K562 (cell line): ENCODE results near the gene PPP1R15A. TPM values are rescaled to one million over a fixed set of nuclear protein-coding genes. Genes with fewer than 3 reads are reported as not detected.
A peak's percentile ranks its signal among the peaks of the same experiment; 100 is the strongest.

ENCODE experiments used
- CBFA2T2 ChIP-seq: fragments of 450-650 bp; conservative IDR thresholded peaks from 2 replicates; pipeline ENCODE4 v1.6.1; 2017; ENCODE audit warnings: mild to moderate bottlenecking
- FOXK2 ChIP-seq, 2 experiments: fragments of 450-650 bp; IDR thresholded peaks in 1 of 2; conservative IDR thresholded peaks in 1 of 2; 2 replicates each; pipeline ENCODE4 v1.6.1; 2016; ENCODE audit warnings: low read depth in 2 of 2, mild to moderate bottlenecking in 1 of 2
- HNRNPLL ChIP-seq: fragments of 200-400 bp; formaldehyde crosslinking; IDR thresholded peaks from 2 replicates; pipeline ENCODE4 v1.6.1; 2017; ENCODE audit warnings: low read length, low read depth, mild to moderate bottlenecking; ENCODE audit not compliant: poor library complexity, severe bottlenecking
- KLF1 ChIP-seq: fragments of 450-650 bp; IDR thresholded peaks from 2 replicates; pipeline ENCODE4 v1.6.1; 2016; ENCODE audit warnings: missing genetic modification characterization, missing compliant biosample characterization
- MCM5 ChIP-seq: fragments of 450-650 bp; IDR thresholded peaks from 2 replicates; pipeline ENCODE4 v1.6.1; 2016; ENCODE audit warnings: low read depth
- MLLT1 ChIP-seq, 2 experiments: fragments of 450-650 bp; IDR thresholded peaks; 2 replicates each; pipeline ENCODE4 v1.6.1; 2016
- ZBTB40 ChIP-seq, 2 experiments: fragments of 450-650 bp in 1 of 2; sonication (generic) in 1 of 2; formaldehyde crosslinking in 1 of 2; IDR thresholded peaks; 2 replicates each; pipeline versions ENCODE4 v1.7.1 to v1.9.0; 2016 to 2022; ENCODE audit warnings: inconsistent platforms in 1 of 2, mild to moderate bottlenecking in 1 of 2, missing genetic modification reagents in 1 of 2
- ZNF24 ChIP-seq: fragments of 450-650 bp; IDR thresholded peaks from 2 replicates; pipeline ENCODE4 v1.6.1; 2016
- ZNF655 ChIP-seq: fragments of 250-450 bp; sonication (Bioruptor Pico); IDR thresholded peaks from 2 replicates; pipeline ENCODE4 v1.5.0; 2021
- polyA plus RNA-seq, 8 experiments: library from polyadenylated mRNA; depleted of rRNA in 4 of 8; stranded (reverse) in 5 of 8; unstranded in 3 of 8; fragments of >200 nt; fragmentation: Nextera tagmentation in 2 of 8; fragmentation: Illumina TruSeq in 1 of 8; extraction: Ambion mirVana in 2 of 8; extraction: Trizol in 1 of 8; gene quantifications; 2 replicates each; pipeline versions ENCODE4 v1.2.1 to v1.2.3, GENCODE V29; 2011 to 2014; ENCODE audit warnings: inconsistent platforms in 1 of 8, missing spikeins in 1 of 8
- total RNA-seq, 7 experiments: library from RNA; depleted of rRNA in 6 of 7; stranded (reverse); fragments of >200 nt in 6 of 7; fragmentation: Illumina TruSeq in 2 of 7; extraction: Trizol in 2 of 7; gene quantifications; 2 replicates each; pipeline versions ENCODE4 v1.2.1 to v1.2.3, GENCODE V29; 2011 to 2021; ENCODE audit warnings: low replicate concordance in 1 of 7

PPP1R15A gene
- total and polyA plus RNA-seq, 9 of the 15 experiments (the other 6 are each of a cell fraction or from before 2014, with no cell fraction given), result 0.42 to 73.7 (median 44.0) TPM

- TF ChIP-seq ZBTB40 (IDR thresholded peaks at IDR 0.05) (no peak), ZBTB40 (CRISPR knock-in tag; IDR thresholded peaks at IDR 0.05) (no peak), KLF1 (tag) (no peak; the same call in 1 of the 2 replicates), MLLT1 (IDR thresholded peaks at IDR 0.05) (peak; percentile 65 to 67), CBFA2T2 (peak; percentile 100), MCM5 (no peak), FOXK2 (conservative IDR thresholded peaks at IDR 0.05 in 1 of 2, IDR thresholded peaks at IDR 0.05 in 1 of 2; ENCODE audit: low read depth in 2 of 2) (peak; percentile 41 to 84; a peak in 3 of 4 replicates), ZNF655 (CRISPR knock-in tag) (no peak), HNRNPLL (no peak), ZNF24 (peak; percentile 31; the same call in 1 of the 2 replicates)
Measured at GRCh38 chr19:48873476-48874302, 1.5 kb downstream of the PPP1R15A start (continued).
